LNCAP (cell line): ENCODE data around the gene ARMH4.

Experiments
- TF ChIP-seq, protein P1 (sequence below): fragments of 450-650 bp; IDR thresholded peaks from 2 replicates; pipeline ENCODE4 v1.5.1; 2017; ENCODE audit warnings: mild to moderate bottlenecking

Gene ARMH4

DNA sequence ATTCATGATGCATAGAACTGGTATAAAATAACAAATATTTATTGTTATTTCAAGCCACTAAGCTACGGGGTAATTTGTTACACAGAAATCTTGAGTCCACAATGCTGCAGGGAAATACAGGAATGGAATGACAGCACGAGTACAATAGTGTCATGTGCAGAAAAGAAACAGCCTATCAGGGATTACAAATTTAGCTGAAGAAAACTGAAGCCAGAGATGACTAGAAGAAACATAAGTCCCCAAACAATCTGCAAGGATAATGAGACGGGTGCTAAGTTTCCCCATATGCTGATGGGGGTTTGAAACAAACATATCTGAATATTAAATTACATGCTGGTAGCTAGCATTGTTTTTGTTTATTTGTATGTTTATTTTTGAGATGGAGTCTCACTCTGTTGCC is 8.9 kb downstream of the ARMH4 start:
- TF ChIP-seq, protein P1, sequence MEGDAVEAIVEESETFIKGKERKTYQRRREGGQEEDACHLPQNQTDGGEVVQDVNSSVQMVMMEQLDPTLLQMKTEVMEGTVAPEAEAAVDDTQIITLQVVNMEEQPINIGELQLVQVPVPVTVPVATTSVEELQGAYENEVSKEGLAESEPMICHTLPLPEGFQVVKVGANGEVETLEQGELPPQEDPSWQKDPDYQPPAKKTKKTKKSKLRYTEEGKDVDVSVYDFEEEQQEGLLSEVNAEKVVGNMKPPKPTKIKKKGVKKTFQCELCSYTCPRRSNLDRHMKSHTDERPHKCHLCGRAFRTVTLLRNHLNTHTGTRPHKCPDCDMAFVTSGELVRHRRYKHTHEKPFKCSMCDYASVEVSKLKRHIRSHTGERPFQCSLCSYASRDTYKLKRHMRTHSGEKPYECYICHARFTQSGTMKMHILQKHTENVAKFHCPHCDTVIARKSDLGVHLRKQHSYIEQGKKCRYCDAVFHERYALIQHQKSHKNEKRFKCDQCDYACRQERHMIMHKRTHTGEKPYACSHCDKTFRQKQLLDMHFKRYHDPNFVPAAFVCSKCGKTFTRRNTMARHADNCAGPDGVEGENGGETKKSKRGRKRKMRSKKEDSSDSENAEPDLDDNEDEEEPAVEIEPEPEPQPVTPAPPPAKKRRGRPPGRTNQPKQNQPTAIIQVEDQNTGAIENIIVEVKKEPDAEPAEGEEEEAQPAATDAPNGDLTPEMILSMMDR = no peak

DNA sequence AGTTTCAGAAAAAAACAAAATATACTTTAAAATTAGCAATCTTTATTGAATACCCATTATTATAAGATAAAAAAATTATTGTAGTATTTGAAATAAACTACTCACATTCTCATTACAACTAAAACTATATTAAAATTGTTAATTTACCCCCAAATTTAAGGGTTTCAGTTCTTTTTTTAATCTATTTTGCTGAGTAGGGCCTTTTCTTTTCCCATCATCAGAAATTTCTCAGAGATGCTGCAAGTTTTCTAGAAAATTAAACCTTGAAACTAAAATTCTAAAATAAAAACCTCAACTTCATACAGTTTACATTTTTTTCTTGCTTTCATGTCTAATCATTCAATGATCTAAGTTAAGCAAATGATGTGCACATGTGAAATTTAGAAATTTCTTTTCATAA is 10.1 kb downstream of the ARMH4 start:
- TF ChIP-seq, protein P1 = no peak

DNA sequence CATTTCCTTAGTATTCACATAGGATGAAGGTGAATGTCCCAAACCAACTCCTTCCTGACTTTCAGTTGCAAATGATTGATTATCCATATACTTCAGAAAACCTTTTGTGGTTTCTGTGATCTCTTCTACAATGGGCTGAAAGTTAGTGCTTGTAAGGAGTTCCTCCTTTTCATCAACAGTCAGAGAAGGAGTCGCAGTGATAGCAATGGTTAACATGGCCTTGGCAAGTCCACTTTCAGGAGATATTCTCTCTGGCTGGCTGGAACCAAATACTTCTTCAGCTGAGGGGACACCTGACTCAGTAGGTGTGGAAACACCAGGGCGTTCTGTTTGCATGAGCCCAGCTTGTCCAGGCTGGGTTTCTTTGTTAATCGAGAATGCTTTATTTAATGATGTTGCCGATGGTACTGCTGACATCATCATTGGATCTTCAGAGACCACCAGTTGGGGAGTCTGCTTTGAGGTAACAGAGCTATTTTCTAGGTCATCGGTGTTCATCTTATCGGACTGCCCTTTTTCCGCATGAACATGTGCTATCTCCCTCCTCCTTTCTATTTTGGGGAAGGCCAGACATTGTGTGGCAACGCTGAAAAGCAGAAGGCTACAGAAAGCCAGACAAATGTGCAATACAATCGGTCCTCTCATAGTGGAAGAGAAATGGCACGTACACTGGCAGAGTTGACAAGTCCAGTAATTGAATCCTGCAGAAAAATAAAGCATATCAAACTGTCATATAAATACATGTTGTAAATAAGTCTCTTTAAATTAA is 13.1 kb downstream of the ARMH4 start:
- TF ChIP-seq, protein P1 = no peak

DNA sequence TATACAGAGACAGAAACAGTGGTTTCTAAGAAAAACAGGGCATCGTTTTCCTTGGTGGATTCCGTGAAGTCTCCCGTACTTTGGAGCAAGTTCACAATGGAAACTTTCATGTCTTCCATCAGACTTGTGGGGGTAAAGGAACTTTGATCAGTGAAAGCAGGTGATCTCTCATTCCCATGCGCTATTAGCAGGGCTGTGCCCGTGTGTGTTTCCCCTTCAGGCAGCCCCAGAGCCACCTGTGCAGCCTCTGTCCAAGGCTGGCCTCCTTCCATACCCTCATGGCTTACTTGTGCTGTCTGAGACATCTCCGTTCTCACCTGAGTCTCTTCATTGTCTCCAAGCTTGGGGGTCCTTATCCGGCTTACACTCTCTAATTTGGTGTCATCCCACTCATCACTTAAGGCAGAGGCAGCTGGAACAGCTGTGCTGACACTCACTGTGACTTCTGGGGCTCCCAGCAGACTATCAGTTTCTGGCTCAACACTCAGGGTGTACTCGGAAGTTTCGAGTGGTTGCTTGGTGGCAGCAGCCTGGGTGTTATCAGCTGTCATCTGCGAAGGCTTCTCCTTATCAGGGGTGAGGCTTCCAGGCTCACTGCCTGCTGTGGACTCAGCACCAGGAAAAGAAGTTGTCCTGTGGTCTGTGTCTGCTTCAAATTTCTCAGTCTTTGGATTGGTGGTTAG is 13.8 kb downstream of the ARMH4 start:
- TF ChIP-seq, protein P1 = no peak

DNA sequence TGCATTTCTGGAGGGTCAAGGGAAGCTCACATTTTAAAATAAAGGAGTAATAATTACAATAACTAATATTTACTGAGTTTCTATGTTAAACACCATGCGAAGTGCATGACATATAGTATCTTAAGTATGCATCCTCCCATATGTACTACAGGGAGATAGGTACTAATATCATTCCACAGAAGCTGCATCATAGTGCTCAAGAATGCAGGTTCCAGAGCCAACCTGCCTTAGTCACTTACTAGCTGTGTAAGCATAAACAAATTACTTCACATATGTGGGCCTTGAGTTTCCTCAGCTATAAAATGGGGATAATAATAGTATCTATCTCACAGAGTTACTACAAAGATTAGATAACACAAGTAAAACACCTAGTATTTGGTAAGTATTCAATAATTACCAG is 18.3 kb downstream of the ARMH4 start:
- TF ChIP-seq, protein P1 = no peak

DNA sequence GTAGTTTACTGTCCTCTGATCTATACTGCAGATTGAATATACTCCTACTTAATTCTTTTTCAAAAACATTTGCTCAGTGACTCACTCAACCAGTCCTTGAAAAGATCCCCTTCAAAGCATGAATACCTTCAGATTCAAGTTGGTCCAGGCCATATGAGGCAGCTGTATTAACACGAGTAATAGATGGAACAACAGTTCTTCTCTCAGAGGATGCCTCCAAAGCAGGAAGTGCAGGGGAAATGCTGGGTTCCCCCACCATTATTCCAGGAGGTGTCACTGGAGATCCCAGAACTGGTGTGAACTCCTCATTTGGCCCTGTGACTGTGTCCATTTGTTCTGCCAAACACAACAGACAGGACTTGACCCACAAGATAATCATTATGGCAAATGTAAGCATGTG is 20.6 kb downstream of the ARMH4 start:
- TF ChIP-seq, protein P1 = no peak

DNA sequence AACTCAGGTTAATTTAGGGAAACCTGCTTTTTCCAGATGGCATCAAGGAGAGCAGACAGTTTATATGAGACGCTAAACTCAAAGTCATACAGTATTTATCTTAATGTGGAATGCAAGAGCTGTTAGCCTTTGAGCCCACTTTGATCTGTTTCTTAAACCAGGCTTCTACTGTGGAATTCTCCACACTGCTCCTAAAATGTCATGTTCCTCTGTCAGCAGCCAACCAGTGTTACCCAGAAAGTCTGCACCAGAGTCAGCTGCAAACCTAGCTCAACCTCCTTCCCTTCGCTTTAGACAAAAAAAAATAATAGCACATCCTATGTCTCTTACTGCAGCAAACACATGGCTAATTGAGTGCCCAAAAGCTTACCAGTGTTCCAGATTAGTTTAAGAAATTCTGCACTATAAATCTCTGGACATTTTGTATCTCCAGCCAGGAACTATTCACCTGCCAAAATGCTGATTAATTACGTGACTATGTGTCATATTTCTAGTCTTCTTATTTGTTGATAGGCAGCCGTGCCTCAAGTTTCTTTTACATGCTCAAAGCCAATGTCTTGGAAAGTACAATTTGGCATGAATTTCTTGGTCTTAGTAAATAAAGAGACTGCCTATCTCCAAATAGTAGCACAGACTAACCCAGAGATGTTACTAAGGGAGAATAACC is 21.8 kb downstream of the ARMH4 start:
- TF ChIP-seq, protein P1 = no peak
